ENCODE results near the gene PRKCD. TPM values are rescaled to one million over a fixed set of nuclear protein-coding genes. Genes with fewer than 3 reads are reported as not detected.

The PRKCD gene
- total and polyA plus RNA-seq, 2 experiments from 2014 or later, result 1.8 to 9.6 TPM

GRCh38 chr3:53162672-53163443 lies 1.8 kb downstream of the PRKCD start:
- Histone ChIP-seq H2AFZ (no peak overlapping the region), H3K27ac (no peak overlapping the region)

GRCh38 chr3:53163444-53164387 lies 2.7 kb downstream of the PRKCD start:
- H3K27ac ChIP-seq, result no peak overlapping the region
- WGBS, 2 experiments (ENCODE audit: low coverage in 1 of 2, low lambda C conversion rate in 2 of 2, missing lambda C conversion rate in 2 of 2), result 81 to 84% methylated on average over 6 of the region's 6 CpGs
- TF ChIP-seq EZH2phosphoT487 (IDR thresholded peaks at IDR 0.05; ENCODE audit: insufficient read depth, low read depth) (no peak), EZH2 (IDR thresholded peaks at IDR 0.05; ENCODE audit: insufficient read depth, poor library complexity, severe bottlenecking) (no peak)
- H3K9me3 ChIP-seq (ENCODE audit: low read depth), result no peaks in the 10 kb centered on the region
- H3K79me2 ChIP-seq (ENCODE audit: insufficient read depth), result 0 out of 2 replicates have a peak, but pooled peaks cover 6% of the 10 kb centered on the region
- H2AFZ ChIP-seq, result no peak overlapping the region
- in situ Hi-C loops (cut with MboI), result no loop called here
- H3K9ac ChIP-seq, result no peak overlapping the region
- no peaks in the 10 kb centered on the region for H3F3A ChIP-seq (ENCODE audit: insufficient read depth)
- no peaks in the 10 kb centered on the region for H3K9me2 ChIP-seq (ENCODE audit: insufficient read depth)
- no peak overlapping the region for H3K4me3 ChIP-seq
- H3K36me3 ChIP-seq (ENCODE audit: low read depth), result no peaks in the 10 kb centered on the region
- peaks cover 8% of the 10 kb centered on the region for H3K4me1 ChIP-seq (ENCODE audit: insufficient read depth)
- H3K4me2 ChIP-seq (ENCODE audit: unreplicated experiment), result no peak overlapping the region
- peak; percentile 13 for DNase-seq
- H4K20me1 ChIP-seq (ENCODE audit: insufficient read depth), result no peaks in the 10 kb centered on the region
- H3K27me3 ChIP-seq (replicated peaks; ENCODE audit: insufficient read depth), result no peaks in the 10 kb centered on the region

More at GRCh38 chr3:53162672-53163443, 1.8 kb downstream of the PRKCD start:
- H3K4me1 ChIP-seq (ENCODE audit: insufficient read depth), result peaks cover 8% of the 10 kb centered on the region
- in situ Hi-C loops (cut with MboI), result no loop called here
- H3K4me3 ChIP-seq, result peak overlapping the region; percentile 87
- H3K79me2 ChIP-seq (ENCODE audit: insufficient read depth), result 0 out of 2 replicates have a peak, but pooled peaks cover 6% of the 10 kb centered on the region
- H3K9me3 ChIP-seq (ENCODE audit: low read depth), result no peaks in the 10 kb centered on the region
- no peaks in the 10 kb centered on the region for H3F3A ChIP-seq (ENCODE audit: insufficient read depth)
- no peaks in the 10 kb centered on the region for H3K27me3 ChIP-seq (replicated peaks; ENCODE audit: insufficient read depth)
- peak overlapping the region; percentile 68 for H3K4me2 ChIP-seq (ENCODE audit: unreplicated experiment)
- no peaks in the 10 kb centered on the region for H3K9me2 ChIP-seq (ENCODE audit: insufficient read depth)
- H3K9ac ChIP-seq, result peak overlapping the region; percentile 82
- H3K36me3 ChIP-seq (ENCODE audit: low read depth), result no peaks in the 10 kb centered on the region
- 77 to 89% methylated on average over 11 of the region's 12 CpGs for WGBS, 2 experiments (ENCODE audit: low coverage in 1 of 2, low lambda C conversion rate in 2 of 2, missing lambda C conversion rate in 2 of 2)
- no peaks in the 10 kb centered on the region for H4K20me1 ChIP-seq (ENCODE audit: insufficient read depth)
- no peak for TF ChIP-seq EZH2 (IDR thresholded peaks at IDR 0.05; ENCODE audit: insufficient read depth, poor library complexity, severe bottlenecking)
- DNase-seq, result no peak

GRCh38 chr3:53164911-53165310 lies 3.9 kb downstream of the PRKCD start:
- no peaks in the 10 kb centered on the region for H3K27me3 ChIP-seq (replicated peaks; ENCODE audit: insufficient read depth)
- in situ Hi-C loops (cut with MboI), result no loop called here
- no peak overlapping the region for H3K27ac ChIP-seq
- H3K36me3 ChIP-seq (ENCODE audit: low read depth), result no peaks in the 10 kb centered on the region
- H3K9me3 ChIP-seq (ENCODE audit: low read depth), result no peaks in the 10 kb centered on the region
- H3F3A ChIP-seq (ENCODE audit: insufficient read depth), result no peaks in the 10 kb centered on the region
- H3K9ac ChIP-seq, result no peak overlapping the region
- H2AFZ ChIP-seq, result no peak overlapping the region
- no peaks in the 10 kb centered on the region for H4K20me1 ChIP-seq (ENCODE audit: insufficient read depth)
- DNase-seq, result no peak
- no peak for TF ChIP-seq EZH2phosphoT487 (IDR thresholded peaks at IDR 0.05; ENCODE audit: insufficient read depth, low read depth)
- TF ChIP-seq EZH2 (IDR thresholded peaks at IDR 0.05; ENCODE audit: insufficient read depth, poor library complexity, severe bottlenecking), result no peak
- 79 to 81% methylated on average over 9 of the region's 9 CpGs for WGBS, 2 experiments (ENCODE audit: low coverage in 1 of 2, low lambda C conversion rate in 2 of 2, missing lambda C conversion rate in 2 of 2)
- peaks cover 8% of the 10 kb centered on the region for H3K4me1 ChIP-seq (ENCODE audit: insufficient read depth)
- no peak overlapping the region for H3K4me2 ChIP-seq (ENCODE audit: unreplicated experiment)
- H3K9me2 ChIP-seq (ENCODE audit: insufficient read depth), result no peaks in the 10 kb centered on the region
- H3K79me2 ChIP-seq (ENCODE audit: insufficient read depth), result 0 out of 2 replicates have a peak, but pooled peaks cover 6% of the 10 kb centered on the region
- no peak overlapping the region for H3K4me3 ChIP-seq

GRCh38 chr3:53166206-53166605 lies 5.2 kb downstream of the PRKCD start:
- 0 out of 2 replicates have a peak, but pooled peaks cover 6% of the 10 kb centered on the region for H3K79me2 ChIP-seq (ENCODE audit: insufficient read depth)
- no peak overlapping the region for H3K27ac ChIP-seq
- no peaks in the 10 kb centered on the region for H3F3A ChIP-seq (ENCODE audit: insufficient read depth)
- H3K4me2 ChIP-seq (ENCODE audit: unreplicated experiment), result no peak overlapping the region
- in situ Hi-C loops (cut with MboI), result no loop called here
- H3K9me3 ChIP-seq (ENCODE audit: low read depth), result no peaks in the 10 kb centered on the region
- no peak overlapping the region for H3K9ac ChIP-seq
- H2AFZ ChIP-seq, result no peak overlapping the region
- no peaks in the 10 kb centered on the region for H3K36me3 ChIP-seq (ENCODE audit: low read depth)
- no peak overlapping the region for H3K4me3 ChIP-seq
- peaks cover 4% of the 10 kb centered on the region; the same call in 1 of the 2 replicates for H3K4me1 ChIP-seq (ENCODE audit: insufficient read depth)
- no peaks in the 10 kb centered on the region for H4K20me1 ChIP-seq (ENCODE audit: insufficient read depth)
- no peaks in the 10 kb centered on the region for H3K27me3 ChIP-seq (replicated peaks; ENCODE audit: insufficient read depth)
- H3K9me2 ChIP-seq (ENCODE audit: insufficient read depth), result no peaks in the 10 kb centered on the region
- 97 to 100% methylated on average over 4 of the region's 4 CpGs for WGBS, 2 experiments (ENCODE audit: low coverage in 1 of 2, low lambda C conversion rate in 2 of 2, missing lambda C conversion rate in 2 of 2)
- DNase-seq, result no peak
- no peak for TF ChIP-seq EZH2 (IDR thresholded peaks at IDR 0.05; ENCODE audit: insufficient read depth, poor library complexity, severe bottlenecking)
- TF ChIP-seq EZH2phosphoT487 (IDR thresholded peaks at IDR 0.05; ENCODE audit: insufficient read depth, low read depth), result no peak

All from GM23248 (cell line).